ENCODE results near the gene SCIN.

Gene SCIN

DNA sequence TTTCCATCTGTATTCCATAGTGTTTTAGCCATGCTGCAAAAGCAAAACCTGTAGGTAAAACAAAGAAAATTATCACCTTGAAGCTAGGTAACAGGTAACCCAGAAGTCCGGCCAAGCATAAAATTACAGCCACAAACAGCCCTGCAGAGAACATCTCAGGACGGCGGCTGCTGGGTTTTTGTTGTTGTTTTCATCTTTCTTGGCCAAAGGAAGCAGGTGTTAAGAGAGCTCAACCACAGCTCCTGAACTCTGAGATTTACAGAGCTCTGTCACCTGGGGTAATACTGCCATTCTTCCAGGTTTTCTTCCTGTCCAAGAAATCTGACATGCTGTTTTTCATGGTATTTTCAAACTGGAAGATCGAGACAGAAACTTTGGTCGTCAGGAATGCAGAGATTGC is 847 bp upstream of the SCIN start:
- no peak for DNase-seq

DNA sequence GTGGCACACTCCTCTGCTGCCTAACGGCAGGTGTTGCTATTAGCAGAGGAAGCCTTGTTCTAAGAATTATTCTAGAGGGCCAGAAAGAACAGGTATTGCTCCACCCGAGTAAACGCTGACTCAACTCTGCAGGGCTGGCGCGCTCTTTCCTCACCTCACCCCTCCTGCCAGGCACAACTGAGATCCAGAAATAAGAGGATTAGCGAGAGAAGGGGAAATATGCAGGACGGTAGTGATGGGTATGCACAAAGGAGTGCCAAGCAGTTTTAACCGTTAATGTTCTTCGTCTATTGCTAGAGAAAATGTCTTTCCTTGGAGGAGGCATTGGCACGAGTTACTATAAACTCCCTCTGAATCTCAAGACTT is 369 bp upstream of the SCIN start:
- no peak for DNase-seq

DNA sequence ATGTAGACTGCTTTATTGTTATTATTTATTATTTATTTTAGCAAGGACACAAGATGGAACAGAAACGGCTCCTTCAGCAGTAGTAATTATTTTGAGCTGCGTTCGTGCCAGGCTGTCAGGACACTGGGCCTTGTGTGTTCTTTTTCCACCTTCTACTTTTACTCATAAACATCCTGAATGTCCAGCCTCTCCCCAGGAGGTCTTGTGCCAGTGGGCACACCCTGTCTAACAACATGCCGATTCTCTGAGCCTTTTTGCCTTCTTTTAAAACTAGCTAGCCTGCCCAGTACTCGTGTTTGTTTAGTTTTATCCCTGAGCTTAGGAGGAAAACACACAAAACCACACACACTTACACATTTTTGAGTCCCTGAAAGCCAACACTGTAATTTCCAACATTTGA is 1.2 kb downstream of the SCIN start:
- no peak for DNase-seq

DNA sequence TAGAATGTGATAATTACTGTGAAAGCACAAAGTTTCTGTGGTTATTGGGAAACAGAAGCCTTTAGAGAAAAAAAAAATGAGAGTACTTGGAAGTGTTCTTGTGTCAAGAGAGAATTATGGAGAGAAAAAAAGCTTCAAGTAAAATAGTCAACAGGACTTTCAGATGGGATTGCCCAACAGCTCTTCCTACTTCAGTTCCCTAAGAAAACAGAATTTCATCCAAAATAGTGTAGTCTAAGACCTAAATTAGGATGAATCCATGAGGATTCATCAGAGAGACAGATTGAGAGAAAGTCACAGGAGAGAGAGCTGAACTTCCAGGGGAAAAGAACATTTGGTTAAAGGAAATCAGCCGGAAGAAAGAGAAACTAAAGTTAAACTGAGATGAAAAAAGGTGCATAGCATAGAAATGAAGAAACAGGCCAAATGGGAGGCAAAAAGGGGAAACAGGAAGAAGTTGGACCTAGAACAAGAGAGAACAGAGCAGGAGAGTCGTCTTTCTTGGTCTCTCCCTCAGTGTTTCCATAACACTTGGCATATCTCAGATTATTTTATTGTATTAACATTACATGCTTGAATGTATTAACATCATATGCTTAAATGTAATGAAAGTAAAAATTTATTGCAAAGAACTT is 2.5 kb downstream of the SCIN start:
- peak; percentile 44 for DNase-seq

DNA sequence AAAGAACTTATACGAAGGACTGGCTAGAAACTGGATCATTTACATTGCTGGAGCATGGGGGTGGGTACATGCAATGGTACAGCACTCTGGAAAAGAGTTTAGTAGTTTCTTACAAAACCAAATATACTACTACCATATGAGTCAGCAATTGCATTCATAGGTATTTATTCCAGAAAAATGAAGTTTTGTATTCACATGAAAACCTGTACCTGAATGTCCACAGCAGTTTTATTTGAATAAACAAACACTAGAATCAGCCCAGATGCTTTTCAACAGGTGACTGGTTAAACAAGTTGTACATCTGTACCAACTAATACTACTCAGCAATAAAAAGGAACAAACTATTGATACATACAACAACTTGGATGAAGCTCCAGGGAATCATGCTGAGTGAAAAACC is 3.4 kb downstream of the SCIN start:
- DNase-seq = no peak

DNA sequence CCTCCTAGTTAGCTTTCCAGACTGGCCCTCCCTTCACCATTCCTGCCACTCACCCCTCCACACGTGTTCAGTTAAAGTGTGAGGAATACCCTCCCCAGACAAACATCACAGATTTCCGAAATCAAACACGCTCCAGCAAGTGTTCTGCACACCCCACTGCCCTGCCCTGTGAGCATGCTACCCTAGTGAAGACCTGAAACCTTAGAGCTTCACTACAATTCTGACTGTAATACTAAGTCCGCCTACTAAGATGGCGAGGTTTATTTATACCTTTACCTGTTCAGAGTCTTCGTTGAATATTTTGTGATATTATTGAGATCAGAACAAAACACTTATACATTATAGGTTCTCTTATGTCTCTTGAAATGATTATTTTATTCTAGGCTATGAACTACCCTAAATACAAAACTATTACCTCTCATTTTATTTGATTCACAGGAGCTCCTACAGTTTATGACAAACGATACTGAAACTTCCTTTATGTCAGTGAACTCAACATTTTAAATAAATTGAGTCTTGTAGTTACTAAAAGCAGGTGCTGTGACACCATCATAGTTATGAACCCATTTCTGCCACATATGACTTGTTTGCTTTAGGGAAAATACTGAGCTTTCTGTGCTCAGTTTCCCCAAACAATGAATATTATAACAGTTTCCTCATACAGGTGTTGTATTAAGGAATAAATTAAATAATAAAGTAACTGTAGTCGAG is 8.6 kb downstream of the SCIN start:
- no peak for DNase-seq

DNA sequence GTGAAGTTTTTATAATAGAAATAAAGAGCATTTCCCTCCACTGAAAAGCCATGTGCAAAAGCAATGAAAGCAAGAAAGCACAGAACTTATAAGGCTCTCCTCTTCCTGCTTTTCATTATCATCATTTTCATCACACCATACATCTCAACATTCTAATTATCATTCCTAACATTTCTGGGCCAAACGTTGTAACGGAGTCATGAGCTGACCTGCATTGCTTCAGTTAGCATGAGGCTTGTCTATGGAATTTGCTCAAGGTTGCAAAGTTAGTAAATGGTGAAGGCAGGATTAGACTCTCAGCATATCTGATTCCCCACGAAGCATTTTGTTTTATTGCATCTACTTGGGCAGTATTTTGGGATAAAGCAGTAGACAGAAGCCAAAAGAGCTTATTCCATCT is 11.4 kb downstream of the SCIN start:
- DNase-seq = no peak

DNA sequence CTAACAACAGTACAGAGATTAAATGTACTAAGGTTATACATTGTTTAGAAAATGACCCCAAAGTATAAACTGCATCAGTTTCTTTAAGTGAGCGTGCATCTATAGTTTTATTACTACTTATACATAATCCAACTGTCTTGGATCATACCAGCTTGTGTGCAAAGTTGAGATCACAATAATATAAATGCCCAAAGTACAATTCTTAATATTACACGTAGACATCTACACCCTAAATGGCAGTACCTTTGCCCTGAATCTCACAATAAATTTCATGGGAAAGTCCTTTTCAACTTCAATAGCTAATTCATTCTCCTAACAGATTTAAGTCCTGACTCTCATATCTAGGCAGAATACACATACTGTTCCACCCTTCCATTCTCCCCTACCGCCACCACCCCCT is 11.8 kb downstream of the SCIN start:
- DNase-seq = no peak

DNA sequence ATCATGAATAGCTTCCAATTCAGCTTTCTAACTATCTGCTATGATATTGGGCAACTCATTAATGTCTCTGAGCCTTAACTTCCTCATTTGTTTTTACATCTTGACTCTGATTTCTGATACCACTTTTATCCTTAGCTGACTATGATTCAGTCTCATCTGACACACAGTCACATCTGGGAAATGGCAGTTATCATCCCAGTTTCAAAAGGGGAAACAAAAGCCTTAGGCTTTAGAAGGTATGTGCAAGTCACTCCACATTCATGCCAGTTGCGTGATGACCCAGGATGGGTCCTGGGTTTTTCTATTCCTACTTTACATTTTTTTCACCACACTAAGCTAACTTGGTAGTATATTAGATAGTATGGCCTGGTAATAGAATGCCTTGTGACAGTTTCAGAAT is 12.7 kb downstream of the SCIN start:
- DNase-seq = peak; percentile 95

DNA sequence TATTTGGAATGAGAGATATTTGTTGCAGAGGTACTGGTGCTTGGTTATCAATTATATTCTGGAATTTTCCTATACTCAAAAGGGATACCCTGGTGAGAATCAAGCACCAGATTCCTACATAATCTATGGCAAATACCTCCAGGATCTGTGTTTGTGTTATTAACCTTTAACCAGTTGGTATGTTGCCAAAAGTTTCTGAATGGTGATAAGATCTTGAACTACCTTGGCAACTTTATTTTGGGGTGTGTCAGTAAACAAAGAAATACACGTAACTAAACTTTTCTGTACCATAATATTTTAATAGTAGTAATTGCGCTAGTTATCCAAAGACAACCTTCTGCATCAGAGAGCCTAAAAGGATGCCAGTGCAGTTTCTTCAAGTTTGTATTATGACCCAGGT is 13.4 kb downstream of the SCIN start:
- no peak for DNase-seq

DNA sequence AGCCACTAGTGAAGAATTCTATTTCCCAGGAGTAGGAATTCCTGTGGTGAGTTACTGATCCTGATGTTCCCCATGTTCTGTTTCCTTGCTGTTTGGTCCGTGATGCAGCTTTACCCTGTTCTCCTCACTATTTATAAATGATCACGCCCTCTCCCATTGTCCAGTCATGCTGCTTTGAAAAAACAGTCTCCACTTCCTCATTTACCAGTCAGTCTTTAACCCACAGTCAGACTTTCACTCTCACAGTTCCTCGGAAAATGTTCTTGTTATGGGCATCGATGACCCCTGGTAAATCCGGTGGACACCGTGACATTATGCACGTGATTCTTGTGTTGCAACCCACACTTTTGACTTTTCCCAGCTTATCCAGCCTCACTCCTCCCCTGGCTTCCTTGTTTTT is 14.4 kb downstream of the SCIN start:
- DNase-seq = peak; percentile 96

DNA sequence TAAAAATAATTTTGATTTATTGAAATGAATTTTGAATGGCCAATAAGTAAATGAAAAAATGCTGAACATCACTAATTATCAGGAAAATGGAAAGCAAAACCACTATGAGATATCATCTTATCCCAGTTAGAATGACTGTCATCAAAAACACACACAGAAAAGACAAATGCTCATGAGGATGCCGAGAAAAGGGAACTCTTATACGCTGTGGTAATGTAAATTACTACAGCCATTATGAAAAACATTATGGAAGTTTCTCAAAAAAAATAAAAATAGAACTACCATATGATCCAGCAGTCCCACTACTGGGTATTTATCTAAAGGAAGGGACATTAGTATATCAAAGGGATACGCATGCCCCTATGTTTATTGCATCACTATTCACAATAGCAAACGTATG is 15.8 kb downstream of the SCIN start:
- DNase-seq = peak; percentile 71

DNA sequence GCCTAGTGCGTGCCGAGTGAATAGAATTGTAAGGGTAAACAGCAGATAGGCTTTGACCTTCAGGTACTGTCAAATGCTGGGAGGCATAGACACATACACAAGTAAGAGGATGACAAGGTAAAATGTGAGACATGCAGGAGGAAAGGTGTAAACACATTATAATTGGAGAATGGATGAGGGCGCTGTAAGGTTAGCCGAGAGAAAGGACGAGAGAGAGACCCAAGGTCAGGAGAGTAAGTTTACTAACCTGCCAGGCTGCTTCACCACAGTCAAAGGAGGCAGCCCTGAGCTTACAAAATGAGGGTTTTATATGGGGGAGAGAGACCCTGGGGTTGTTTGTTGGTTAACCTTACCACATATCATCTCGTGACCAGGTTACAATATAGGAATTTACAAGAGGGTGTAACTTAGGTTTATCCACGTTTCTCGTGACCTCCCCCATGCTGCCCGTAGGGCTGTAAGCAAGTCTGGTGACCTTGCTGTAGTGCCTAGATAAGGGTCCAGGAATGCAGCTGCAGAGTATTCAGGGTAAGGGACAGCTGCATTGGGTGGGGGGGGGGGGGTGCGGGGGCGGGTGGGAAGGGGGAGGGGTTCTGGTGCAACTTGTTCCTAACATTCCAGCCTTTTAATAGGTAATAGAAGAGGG is 17.9 kb downstream of the SCIN start:
- no peak for DNase-seq

DNA sequence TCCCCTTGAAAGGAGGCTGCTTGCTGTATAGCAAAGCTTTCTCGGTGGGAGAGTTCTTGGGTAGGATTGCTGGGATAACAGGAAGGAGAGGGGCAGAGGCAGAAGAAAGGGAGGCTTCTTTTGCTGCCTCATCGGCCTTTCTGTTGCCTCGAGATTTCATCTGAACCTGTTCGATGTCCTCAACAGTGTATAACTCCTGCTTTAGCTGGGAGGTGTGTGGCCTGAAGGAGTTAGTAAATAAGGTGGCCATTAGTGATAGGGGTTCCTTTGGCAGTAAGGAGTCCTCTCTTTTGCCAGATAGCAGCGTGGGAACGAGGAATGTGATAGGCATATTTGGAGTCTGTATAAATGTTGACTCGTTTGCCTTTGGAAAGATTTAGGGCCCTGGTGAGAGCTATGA is 20.0 kb downstream of the SCIN start:
- no peak for DNase-seq

DNA sequence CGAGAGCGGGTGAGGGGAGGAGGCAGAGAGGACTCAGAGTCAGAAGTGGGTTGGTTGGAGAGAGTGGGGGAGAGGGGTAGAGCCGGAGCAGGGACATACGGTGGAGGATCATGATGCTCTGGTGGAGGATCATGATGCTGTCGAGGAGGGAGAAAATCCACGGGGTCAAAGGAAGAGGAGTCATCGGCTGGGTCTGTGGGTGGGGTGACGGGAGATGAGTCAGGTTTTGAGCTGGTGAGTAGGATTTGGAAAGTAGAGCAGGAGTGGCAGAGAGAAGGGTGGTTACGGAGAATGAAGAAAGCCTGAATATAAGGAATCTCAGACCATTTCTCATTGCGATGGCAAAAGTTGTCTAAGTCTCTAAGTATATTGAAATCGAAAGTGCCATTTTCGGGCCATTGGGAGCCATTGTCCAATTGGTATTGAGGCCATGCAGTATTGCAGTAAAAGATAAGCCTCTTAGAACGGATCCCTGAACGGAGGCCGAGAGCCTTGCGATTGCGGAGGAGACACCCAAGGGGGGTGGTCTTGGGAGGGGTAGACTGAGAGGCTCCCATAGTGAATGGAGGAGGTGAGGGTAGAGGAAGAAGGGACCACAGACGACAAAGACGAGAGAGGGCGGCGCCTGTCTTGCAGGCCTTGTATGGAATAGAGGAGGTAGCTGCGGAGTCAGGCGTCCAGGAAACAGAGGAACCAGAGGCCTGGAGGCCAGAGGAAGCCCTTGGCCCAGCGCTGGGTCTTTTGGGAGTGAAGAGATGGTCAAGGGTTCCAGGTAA is 23.8 kb downstream of the SCIN start:
- DNase-seq = peak; percentile 62

DNA sequence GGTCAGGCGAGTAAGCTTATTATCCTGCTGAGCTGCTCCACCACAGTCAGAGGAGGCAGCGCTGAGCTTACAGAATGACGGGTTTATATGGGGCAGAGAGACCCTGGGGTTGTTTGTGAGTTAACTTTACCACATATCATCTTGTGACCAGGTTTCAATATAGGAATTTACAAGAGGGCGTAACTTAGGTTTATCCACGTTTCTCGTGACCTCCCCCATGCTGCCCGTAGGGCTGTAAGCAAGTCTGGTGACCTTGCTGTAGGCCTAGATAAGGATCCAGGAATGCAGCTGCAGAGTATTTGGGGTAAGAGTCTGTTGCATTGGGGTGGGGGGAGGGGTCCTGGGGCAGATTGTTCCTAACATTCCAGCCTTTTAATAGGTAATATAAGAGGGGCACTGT is 24.6 kb downstream of the SCIN start:
- DNase-seq = no peak

DNA sequence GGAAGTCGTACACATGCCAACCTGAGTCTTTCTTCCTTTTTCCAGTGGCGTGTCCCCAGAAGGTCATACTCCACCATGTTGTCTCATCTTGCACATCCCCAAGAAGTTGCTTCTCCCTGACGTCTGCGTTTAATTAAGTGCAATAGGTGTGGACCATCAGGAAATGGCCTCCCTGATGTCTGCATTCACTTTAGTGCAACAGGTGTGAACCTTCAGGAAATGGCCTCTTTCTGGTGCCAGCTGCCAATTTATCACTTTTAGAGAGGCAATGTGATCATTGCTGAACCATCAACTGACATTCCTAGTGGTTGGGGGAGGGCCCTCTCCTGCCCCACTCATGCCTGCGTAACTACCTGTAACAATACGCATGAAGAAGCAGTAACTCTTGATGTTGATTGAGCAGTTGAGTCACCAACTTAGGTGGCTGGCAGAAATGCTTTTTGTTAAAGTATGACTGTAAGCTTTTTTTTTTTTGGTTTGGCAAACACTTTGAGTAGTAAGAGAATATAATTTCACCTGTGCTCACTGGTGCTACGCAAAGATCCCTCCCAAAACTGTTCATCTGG is 25.8 kb downstream of the SCIN start:
- no peak for DNase-seq

DNA sequence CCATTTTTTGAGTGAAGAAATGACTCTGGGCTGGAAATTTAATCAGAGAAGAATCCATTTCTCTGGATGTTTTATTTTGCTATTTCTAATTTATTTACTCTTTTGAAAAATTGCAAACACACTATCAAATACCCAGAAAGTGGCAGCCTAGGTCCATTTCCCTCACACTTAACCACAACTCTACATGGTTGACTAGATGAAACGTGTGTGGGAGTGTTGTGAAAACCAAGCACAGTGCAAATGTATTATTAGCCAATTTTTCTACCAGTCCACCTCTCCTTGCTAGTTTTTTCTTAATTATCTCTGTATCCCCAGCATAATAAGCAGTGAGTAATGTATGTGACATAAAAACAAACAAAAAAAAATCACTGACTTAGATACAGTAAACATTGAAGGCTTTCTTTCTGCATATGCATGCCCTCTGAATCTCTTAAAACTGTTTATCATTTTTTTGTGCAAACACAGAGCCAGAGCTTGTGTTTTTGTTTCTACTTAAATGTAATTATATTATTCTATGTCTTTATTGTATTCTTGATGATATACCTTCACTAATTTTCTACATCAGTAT is 30.9 kb downstream of the SCIN start:
- no peak for DNase-seq

DNA sequence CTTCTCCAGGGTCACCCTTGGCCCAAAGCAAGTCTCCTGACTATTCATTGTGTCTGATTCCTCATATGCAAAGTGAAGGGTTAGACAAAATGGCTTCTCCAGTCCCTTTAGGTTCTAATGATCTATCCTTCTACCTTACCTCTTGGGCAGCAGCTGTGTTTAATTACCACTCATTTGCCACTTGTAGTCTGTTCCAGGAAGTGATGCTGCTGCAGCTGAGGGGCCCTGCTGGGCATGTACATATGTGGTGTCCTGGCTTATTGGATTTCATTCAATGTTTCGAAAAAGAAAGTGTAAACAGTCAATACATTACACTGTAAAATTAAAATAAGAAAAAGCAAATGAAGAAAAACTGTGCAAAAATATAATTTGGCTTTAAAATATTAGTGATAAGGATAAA is 36.6 kb downstream of the SCIN start:
- no peak for DNase-seq

DNA sequence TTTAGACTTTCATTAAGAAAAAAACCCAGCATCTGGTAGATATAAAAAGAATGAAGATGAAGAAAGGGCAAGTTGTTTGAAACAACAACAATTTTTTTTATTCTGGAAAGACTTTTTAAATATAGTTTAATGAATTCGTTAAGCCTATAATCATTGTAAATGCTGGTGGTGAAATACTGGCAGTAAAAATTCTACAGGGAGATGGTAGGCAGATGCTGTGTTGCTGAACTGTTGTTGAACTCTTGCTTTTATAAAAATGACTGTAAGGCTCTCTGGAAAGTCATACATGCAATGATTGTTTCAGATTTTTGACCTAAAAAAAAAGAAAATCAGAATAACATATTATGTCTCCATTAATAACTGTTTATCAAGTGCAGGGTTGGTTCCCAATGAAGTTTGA is 39.0 kb downstream of the SCIN start:
- DNase-seq = no peak

DNA sequence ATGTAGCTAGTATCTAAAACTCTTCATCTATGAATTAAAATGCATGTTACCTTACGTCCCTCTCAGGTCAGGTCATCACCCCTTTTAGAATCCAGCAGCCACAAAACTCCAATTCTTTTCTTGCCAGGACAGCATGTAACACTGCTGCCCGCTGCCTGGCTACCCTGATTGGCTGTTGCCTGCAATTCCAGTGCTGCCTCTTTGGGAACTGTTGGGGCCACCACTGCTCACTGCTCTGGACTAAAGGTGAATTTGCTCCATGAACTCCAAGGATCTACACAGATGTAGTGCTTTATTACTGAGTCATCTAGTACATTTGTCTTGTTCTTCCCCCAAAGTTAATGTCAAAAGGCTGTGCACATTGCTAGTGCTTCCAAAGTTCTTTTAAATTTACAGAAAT is 40.4 kb downstream of the SCIN start:
- DNase-seq = no peak

DNA sequence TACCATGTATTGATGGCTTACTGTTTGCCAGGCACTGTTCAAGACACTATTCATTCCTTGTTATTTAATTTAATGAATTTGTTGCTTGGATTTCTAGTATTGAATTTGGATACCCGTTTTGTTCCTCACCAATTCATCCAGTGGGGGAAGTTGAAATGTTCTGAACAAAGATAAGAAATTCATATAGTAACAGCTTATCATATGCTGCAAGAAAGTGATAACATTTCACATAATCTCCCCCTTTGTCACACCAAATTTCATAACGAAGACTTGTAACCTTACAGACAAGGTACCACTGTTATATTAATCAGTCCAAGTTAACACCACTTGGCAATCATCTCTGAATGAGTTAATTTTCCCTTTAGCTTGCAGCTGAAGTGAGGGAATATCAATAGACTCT is 42.1 kb downstream of the SCIN start:
- DNase-seq = no peak

DNA sequence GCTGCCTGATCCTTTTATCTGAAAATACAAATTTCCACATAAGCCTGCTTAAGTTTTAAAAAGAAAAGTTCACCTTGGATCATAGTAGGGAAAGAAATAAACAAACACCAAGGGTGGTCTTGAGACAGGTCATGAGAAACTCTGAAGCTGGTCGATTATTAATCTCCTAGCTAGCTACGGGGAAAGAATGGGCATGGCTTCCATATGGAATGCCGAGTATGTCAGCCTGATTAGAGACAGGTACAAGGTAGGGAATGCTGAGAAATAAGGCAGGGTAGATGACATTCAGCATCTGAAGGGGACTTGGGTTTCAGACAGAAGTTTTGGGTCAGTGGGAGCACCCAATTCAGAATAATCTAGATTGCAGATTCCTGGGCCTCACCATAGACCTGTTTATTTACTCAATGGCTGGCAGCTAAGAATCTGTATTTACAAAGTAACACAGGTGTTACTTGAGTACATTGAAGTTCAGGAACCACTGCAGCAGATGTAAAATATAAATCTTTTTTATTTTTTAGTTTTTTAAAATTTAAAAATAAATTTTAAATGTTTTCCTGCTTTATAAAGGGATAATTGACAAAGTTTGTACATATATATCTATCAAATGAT is 49.0 kb downstream of the SCIN start:
- no peak for DNase-seq
